Coronary artery (tissue), 2 donors: Measurements from ENCODE around the gene CCDC69.

ENCODE experiments used
- DNase-seq: peaks from one replicate; pipeline ENCODE4 v3.0.0-alpha.2; 2017; ENCODE audit warnings: low spot score
- H3K27ac ChIP-seq, 2 donors: fragments of 200-600 bp; sonication (generic); one replicate each; pipeline ENCODE4 v1.5.1; 2016 to 2019
- H3K4me3 ChIP-seq: fragments of 200-600 bp; sonication (generic); 2 replicates; pipeline ENCODE4 v1.5.1; 2016; ENCODE audit warnings: mild to moderate bottlenecking, moderate library complexity
- TF ChIP-seq, protein P1 (sequence below): fragments of 200-600 bp; sonication (generic); IDR thresholded peaks from one replicate; pipeline ENCODE4 v1.5.1; 2019; ENCODE audit warnings: antibody characterized with exemption

Gene CCDC69

DNA sequence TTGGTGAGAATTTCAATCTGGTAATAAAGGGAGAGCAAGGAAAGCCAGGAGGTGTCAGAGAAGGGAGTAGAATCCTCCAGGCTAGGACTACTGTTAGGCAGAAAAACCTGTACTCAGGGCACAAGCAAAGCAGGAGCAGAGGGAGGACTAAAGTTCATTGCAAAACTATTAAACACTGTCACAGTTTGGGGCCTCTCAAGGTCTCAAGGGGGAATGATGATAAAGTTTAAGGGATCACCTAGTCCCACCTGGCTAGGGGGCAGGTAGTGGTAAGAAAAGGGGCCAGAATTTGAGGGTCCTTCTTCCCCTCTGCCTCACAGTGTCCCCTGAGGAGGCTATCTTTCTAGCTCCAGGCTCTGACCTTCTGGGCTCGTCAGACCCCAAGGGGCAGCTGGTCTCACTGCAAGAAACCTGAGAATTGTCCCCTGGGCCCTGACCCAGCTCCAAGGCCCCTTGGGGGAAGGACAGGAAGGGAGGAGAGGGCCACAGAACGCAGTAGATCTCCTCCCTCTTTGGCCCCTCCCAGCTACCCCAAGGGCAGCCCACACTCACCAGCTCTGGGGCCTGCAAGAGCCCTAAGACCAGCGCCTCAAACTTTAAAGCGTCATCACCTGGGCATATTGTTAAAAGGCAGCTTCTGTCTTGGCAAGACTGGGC lies 974 bp downstream of the CCDC69 start:
- peak overlapping the region; percentile 51 to 89 for H3K27ac ChIP-seq
- TF ChIP-seq, protein P1, sequence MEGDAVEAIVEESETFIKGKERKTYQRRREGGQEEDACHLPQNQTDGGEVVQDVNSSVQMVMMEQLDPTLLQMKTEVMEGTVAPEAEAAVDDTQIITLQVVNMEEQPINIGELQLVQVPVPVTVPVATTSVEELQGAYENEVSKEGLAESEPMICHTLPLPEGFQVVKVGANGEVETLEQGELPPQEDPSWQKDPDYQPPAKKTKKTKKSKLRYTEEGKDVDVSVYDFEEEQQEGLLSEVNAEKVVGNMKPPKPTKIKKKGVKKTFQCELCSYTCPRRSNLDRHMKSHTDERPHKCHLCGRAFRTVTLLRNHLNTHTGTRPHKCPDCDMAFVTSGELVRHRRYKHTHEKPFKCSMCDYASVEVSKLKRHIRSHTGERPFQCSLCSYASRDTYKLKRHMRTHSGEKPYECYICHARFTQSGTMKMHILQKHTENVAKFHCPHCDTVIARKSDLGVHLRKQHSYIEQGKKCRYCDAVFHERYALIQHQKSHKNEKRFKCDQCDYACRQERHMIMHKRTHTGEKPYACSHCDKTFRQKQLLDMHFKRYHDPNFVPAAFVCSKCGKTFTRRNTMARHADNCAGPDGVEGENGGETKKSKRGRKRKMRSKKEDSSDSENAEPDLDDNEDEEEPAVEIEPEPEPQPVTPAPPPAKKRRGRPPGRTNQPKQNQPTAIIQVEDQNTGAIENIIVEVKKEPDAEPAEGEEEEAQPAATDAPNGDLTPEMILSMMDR = no peak
- peak overlapping the region; percentile 86 for H3K4me3 ChIP-seq
- DNase-seq = no peak

DNA sequence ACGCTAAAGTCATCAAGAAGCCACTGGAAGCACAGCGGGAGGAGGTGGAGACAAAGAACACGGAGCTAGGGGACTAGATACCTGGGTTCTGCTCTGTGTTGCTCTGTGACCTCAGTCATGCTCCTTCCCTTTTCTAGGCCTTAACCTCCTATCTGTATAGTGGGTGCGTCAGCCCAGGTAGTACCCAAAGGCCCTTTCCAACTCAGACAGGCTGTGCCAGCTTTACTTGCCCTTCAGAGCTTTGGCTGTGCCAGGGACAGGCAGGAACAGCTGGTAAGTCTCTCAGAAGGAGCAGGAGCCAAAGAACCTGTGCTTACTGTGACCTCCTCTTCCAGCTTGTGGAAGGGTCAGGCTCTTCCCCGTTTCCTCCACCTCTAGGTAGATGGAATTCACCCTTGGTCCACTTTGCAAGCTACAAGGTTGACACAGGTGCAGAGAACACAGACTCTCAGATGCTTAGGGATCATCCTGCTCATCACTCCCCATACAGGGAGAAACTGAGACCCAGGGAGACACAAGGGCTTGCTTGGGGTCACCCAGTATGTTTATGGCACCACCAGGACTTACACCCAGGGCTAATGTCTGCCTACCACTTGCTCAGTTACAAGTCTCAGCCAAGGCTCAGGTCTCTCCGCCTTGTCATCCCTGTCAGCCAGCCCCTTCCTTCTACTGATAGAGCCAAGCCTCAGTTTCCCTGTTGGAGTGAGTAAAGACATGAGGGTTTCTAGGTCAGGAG lies 1.7 kb downstream of the CCDC69 start:
- peak overlapping the region in 1 of 2 donors; percentile 89 for H3K27ac ChIP-seq
- H3K4me3 ChIP-seq = peak overlapping the region; percentile 86
- DNase-seq = no peak
- TF ChIP-seq, protein P1 = no peak

DNA sequence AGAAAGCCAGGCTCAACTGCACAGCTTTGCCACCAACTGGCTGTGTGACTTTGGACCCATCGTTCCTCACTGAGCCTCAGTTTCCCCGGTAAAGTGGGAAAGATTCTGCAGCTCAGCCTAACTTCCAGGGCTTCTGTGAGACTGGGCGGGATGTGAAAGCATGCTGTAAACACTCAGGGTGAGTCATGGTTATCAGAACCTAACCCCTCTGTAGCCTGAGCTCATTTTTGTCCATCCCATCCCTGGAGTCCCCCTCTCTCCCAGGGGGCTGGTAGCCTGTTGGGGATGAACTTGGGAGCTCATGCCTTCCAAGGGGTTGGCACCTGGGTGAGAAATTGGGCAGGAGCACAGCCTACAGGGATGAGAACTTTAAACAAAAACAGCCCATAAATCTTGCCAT lies 2.3 kb downstream of the CCDC69 start:
- TF ChIP-seq, protein P1 = no peak
- peak overlapping the region in 1 of 2 donors; percentile 89 for H3K27ac ChIP-seq
- peak overlapping the region; percentile 86 for H3K4me3 ChIP-seq
- DNase-seq = no peak

DNA sequence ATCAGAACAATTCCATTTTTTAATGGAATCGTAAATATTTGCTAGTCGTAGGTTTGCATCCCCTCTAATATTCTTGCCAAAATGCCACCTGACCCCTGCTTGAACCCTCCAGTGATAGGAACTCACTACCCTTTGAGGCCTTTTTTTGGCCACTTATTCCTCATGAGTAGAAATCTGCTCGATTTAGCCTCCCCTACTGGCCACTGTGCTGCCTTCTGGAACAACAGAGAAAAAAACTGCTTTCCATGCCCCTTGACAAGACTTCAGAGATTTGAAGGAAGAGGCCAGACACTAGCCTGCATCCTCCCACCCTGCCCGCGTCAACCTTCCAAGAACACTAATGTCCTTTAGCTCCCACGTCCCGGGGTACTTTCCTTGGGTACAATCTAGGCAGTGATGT lies 4.1 kb downstream of the CCDC69 start:
- TF ChIP-seq, protein P1 = no peak
- peak overlapping the region in 1 of 2 donors; percentile 89 for H3K27ac ChIP-seq
- no peak overlapping the region for H3K4me3 ChIP-seq
- no peak for DNase-seq

DNA sequence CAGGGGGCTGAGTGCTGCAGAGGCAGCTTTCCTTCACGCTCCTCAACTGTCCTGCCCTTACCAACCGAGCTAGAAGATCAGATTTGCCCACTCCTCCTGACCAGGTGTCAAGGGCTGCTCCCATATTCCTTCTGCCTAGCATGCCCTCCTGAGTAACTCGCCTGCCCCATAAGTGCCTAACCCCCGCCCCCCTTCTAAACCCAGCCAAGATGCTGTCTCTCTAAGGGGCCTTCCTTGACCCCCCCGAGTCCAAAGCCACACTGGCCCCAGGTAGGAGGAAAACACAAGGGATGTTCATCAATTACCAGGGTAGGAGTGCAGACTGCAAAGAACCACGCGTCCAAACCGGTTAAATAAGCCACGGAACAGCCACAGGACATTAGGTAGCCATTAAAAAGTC lies 4.8 kb downstream of the CCDC69 start:
- H3K4me3 ChIP-seq = no peak overlapping the region
- no peak overlapping the region for H3K27ac ChIP-seq
- TF ChIP-seq, protein P1 = no peak
- DNase-seq = no peak

DNA sequence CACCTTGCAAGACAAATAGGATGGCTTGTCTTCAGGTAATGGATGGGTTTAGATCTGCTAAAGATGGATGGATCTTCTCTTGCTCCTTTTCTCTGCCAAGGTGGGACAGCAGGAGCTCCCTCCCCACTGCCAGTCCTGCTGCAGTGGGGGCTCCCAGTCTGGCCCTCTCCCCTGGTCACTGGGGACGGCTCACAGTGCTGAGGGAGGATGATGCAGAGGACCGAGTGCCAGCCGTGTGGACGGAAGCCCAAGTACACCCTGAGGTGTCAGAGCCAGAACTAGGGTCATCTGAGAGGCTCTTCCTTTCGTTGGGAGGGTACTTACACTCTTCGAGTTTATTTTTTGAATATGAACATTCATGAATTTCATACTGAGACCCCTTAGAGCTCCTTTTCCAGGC lies 5.7 kb downstream of the CCDC69 start:
- DNase-seq = no peak
- no peak overlapping the region for H3K27ac ChIP-seq
- H3K4me3 ChIP-seq = no peak overlapping the region
- TF ChIP-seq, protein P1 = no peak

DNA sequence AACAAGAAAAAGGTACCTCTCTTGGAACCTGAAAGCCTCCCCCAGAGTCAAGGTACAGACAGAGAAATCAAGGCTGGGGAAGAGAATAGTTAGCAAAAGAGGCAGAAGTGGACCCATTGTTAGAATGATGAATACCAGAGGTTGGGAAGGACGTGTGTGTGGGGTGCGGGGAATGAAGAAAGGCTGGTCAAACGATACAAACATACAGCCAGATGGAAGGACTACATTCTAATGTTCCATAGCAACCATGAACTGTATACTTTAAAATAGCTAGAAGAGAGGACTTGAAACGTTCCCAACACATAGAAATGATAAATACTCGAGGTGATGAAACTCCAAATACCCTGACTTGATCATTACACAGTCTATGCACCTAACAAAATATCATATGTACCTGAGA lies 7.1 kb downstream of the CCDC69 start:
- no peak overlapping the region for H3K27ac ChIP-seq
- no peak overlapping the region for H3K4me3 ChIP-seq
- TF ChIP-seq, protein P1 = no peak
- DNase-seq = no peak
